ENCODE data around the gene CPSF4.
A peak's percentile ranks its signal among the peaks of the same experiment; 100 is the strongest.

The CPSF4 gene

GRCh38 chr7:99499721-99500636 is 61.2 kb downstream of the CPSF4 start, which contains the start of gene ZNF394 (continued):
- TF ChIP-seq ZBTB26 (tag by site-specific recombination; optimal IDR thresholded peaks at IDR 0.05): peak; percentile 57
- TF ChIP-seq PRDM2 (tag by site-specific recombination; IDR thresholded peaks at IDR 0.05; ENCODE audit: borderline replicate concordance): no peak
- TF ChIP-seq ZNF37A (tag by site-specific recombination; IDR thresholded peaks at IDR 0.05): no peak
- peak; percentile 95 for TF ChIP-seq SP2 (tag by site-specific recombination; IDR thresholded peaks at IDR 0.05)
- peak; percentile 24 for TF ChIP-seq KLF9 (tag by site-specific recombination; IDR thresholded peaks at IDR 0.05; ENCODE audit: low read depth)
- no peak for TF ChIP-seq HIC1 (tag by site-specific recombination; IDR thresholded peaks at IDR 0.05)
- TF ChIP-seq ZNF398 (tag by site-specific recombination; IDR thresholded peaks at IDR 0.05): no peak
- TF ChIP-seq ZNF423 (tag by site-specific recombination; IDR thresholded peaks at IDR 0.05): no peak
- TF ChIP-seq PRDM1 (tag by site-specific recombination; IDR thresholded peaks at IDR 0.05): peak; percentile 96
- no peak for TF ChIP-seq ZNF843 (tag by site-specific recombination; IDR thresholded peaks at IDR 0.05)
- TF ChIP-seq TCF7L2 (IDR thresholded peaks at IDR 0.05; ENCODE audit: borderline replicate concordance, low read depth, low read length): no peak
- TF ChIP-seq ZNF174 (tag by site-specific recombination; IDR thresholded peaks at IDR 0.05): no peak
- peak; percentile 84 for TF ChIP-seq ZNF639 (tag by site-specific recombination; IDR thresholded peaks at IDR 0.05)
- no peak for TF ChIP-seq RBAK (tag by site-specific recombination; IDR thresholded peaks at IDR 0.05)
- no peak for TF ChIP-seq ZNF324 (tag by site-specific recombination; IDR thresholded peaks at IDR 0.05)
- no peak for TF ChIP-seq ZNF362 (tag by site-specific recombination; IDR thresholded peaks at IDR 0.05)
- TF ChIP-seq ZNF626 (tag by site-specific recombination; IDR thresholded peaks at IDR 0.05): no peak
- 0 out of 2 replicates have a peak, but pooled peaks have one; percentile 9 for TF ChIP-seq ZNF391 (tag by site-specific recombination; IDR thresholded peaks at IDR 0.05; ENCODE audit: borderline replicate concordance, low read depth)
- TF ChIP-seq ZNF239 (tag by site-specific recombination; IDR thresholded peaks at IDR 0.05): no peak
- TF ChIP-seq ZNF707 (tag by site-specific recombination; IDR thresholded peaks at IDR 0.05): no peak
- 0 out of 2 replicates have a peak, but pooled peaks have one; percentile 18 for TF ChIP-seq KLF1 (tag by site-specific recombination; IDR thresholded peaks at IDR 0.05)
